ENCODE results near the gene ATP10B.

ATP10B gene

GRCh38 chr5:160602744-160603143, 249.3 kb downstream of the ATP10B start:
- H3K79me2 ChIP-seq (ENCODE audit: insufficient read depth, low read length), result no peaks in the 10 kb centered on the region
- no peaks in the 10 kb centered on the region for H3K36me3 ChIP-seq (ENCODE audit: insufficient read depth, low read length)
- no peak overlapping the region for H3K4me2 ChIP-seq (ENCODE audit: low read length)
- no peaks in the 10 kb centered on the region for H4K20me1 ChIP-seq (ENCODE audit: insufficient read depth, low read length)
- H2AFZ ChIP-seq (ENCODE audit: low read length), result no peak overlapping the region
- H3K9me2 ChIP-seq (ENCODE audit: low read depth, low read length), result no peaks in the 10 kb centered on the region
- no peak overlapping the region for H3K9ac ChIP-seq (ENCODE audit: low read length)
- H3K27ac ChIP-seq (ENCODE audit: low read depth, low read length, poor library complexity, severe bottlenecking), result no peak overlapping the region
- no peaks in the 10 kb centered on the region for H3K9me3 ChIP-seq (ENCODE audit: low read length)
- H3K27me3 ChIP-seq (ENCODE audit: insufficient read depth, low read length), result no peaks in the 10 kb centered on the region
- H3F3A ChIP-seq (ENCODE audit: insufficient read depth, low read length), result no peaks in the 10 kb centered on the region
- no peak overlapping the region for H3K4me3 ChIP-seq (ENCODE audit: low read depth, low read length, poor library complexity, severe bottlenecking)
- H3K4me1 ChIP-seq (ENCODE audit: insufficient read depth, low read length, severe bottlenecking), result no peaks in the 10 kb centered on the region
- no peak for TF ChIP-seq EZH2 (IDR thresholded peaks at IDR 0.05; ENCODE audit: borderline replicate concordance, low read length)
- TF ChIP-seq CTCF (IDR thresholded peaks at IDR 0.05; ENCODE audit: low read length), result no peak

- no peaks in the 10 kb centered on the region for H4K20me1 ChIP-seq (ENCODE audit: insufficient read depth, low read length)
- H3K9me3 ChIP-seq (ENCODE audit: low read length), result no peaks in the 10 kb centered on the region
- H3K36me3 ChIP-seq (ENCODE audit: insufficient read depth, low read length), result no peaks in the 10 kb centered on the region
- no peaks in the 10 kb centered on the region for H3K4me1 ChIP-seq (ENCODE audit: insufficient read depth, low read length, severe bottlenecking)
- no peak overlapping the region for H2AFZ ChIP-seq (ENCODE audit: low read length)
- no peak overlapping the region for H3K4me3 ChIP-seq (ENCODE audit: low read depth, low read length, poor library complexity, severe bottlenecking)
- H3K79me2 ChIP-seq (ENCODE audit: insufficient read depth, low read length), result no peaks in the 10 kb centered on the region
- TF ChIP-seq EZH2 (IDR thresholded peaks at IDR 0.05; ENCODE audit: borderline replicate concordance, low read length) (no peak), CTCF (IDR thresholded peaks at IDR 0.05; ENCODE audit: low read length) (no peak)
- H3K9me2 ChIP-seq (ENCODE audit: low read depth, low read length), result no peaks in the 10 kb centered on the region
- H3K4me2 ChIP-seq (ENCODE audit: low read length), result no peak overlapping the region
- no peaks in the 10 kb centered on the region for H3F3A ChIP-seq (ENCODE audit: insufficient read depth, low read length)
- H3K27ac ChIP-seq (ENCODE audit: low read depth, low read length, poor library complexity, severe bottlenecking), result no peak overlapping the region
- no peak overlapping the region for H3K9ac ChIP-seq (ENCODE audit: low read length)
- H3K27me3 ChIP-seq (ENCODE audit: insufficient read depth, low read length), result no peaks in the 10 kb centered on the region
Observed at GRCh38 chr5:160601046-160601445, 251.0 kb downstream of the ATP10B start.

- Histone ChIP-seq H3F3A (ENCODE audit: insufficient read depth, low read length) (no peaks in the 10 kb centered on the region), H3K9ac (ENCODE audit: low read length) (no peak overlapping the region), H3K4me3 (ENCODE audit: low read depth, low read length, poor library complexity, severe bottlenecking) (no peak overlapping the region), H3K9me2 (ENCODE audit: low read depth, low read length) (no peaks in the 10 kb centered on the region), H3K36me3 (ENCODE audit: insufficient read depth, low read length) (no peaks in the 10 kb centered on the region), H4K20me1 (ENCODE audit: insufficient read depth, low read length) (no peaks in the 10 kb centered on the region), H3K27me3 (ENCODE audit: insufficient read depth, low read length) (no peaks in the 10 kb centered on the region), H2AFZ (ENCODE audit: low read length) (no peak overlapping the region), H3K4me1 (ENCODE audit: insufficient read depth, low read length, severe bottlenecking) (no peaks in the 10 kb centered on the region), H3K9me3 (ENCODE audit: low read length) (no peaks in the 10 kb centered on the region), H3K27ac (ENCODE audit: low read depth, low read length, poor library complexity, severe bottlenecking) (no peak overlapping the region), H3K79me2 (ENCODE audit: insufficient read depth, low read length) (no peaks in the 10 kb centered on the region), H3K4me2 (ENCODE audit: low read length) (no peak overlapping the region)
- TF ChIP-seq CTCF (IDR thresholded peaks at IDR 0.05; ENCODE audit: low read length), result no peak
- TF ChIP-seq EZH2 (IDR thresholded peaks at IDR 0.05; ENCODE audit: borderline replicate concordance, low read length), result no peak
Observed at GRCh38 chr5:160573318-160573717, 278.7 kb downstream of the ATP10B start.
